Activated CD4-positive, alpha-beta T cell treated with anti-CD3 and anti-CD28 coated beads, Interleukin-2, amount 10 ng/mL, durations not matched to agents 24 days and 14 days (primary cell): ENCODE measurements around the gene LRRFIP2. TPM values are rescaled to one million over a fixed set of nuclear protein-coding genes. Genes with fewer than 3 reads are reported as not detected.
"Not testable (repeated sequence)": the region's sequence is repeated elsewhere in the genome, so short reads cannot be mapped to it uniquely, and the experiment has no call there.

ENCODE experiments used
- DNase-seq: peaks from one replicate; pipeline ENCODE4 v3.0.0; 2022
- H3K27ac Mint-ChIP-seq: one replicate; pipeline ENCODE4 v1.8.0; 2022; ENCODE audit warnings: mild to moderate bottlenecking, mixed read lengths
- H3K27me3 Mint-ChIP-seq: one replicate; pipeline ENCODE4 v1.8.0; 2022; ENCODE audit warnings: mixed read lengths
- H3K36me3 Mint-ChIP-seq: one replicate; pipeline ENCODE4 v1.8.0; 2022; ENCODE audit warnings: low read depth, mild to moderate bottlenecking, mixed read lengths
- H3K4me1 Mint-ChIP-seq: one replicate; pipeline ENCODE4 v1.8.0; 2021; ENCODE audit warnings: mixed read lengths
- H3K4me3 Mint-ChIP-seq: one replicate; pipeline ENCODE4 v1.8.0; 2022; ENCODE audit warnings: mild to moderate bottlenecking, moderate library complexity, mixed read lengths
- H3K9me3 Mint-ChIP-seq: one replicate; pipeline ENCODE4 v1.8.0; 2021; ENCODE audit warnings: mixed read lengths
- intact Hi-C: fragments of 100-400 bp; cut with micrococcal nuclease; formaldehyde crosslinking; loops from one replicate; pipeline ENCODE4 v1.15.1; 2023
- total RNA-seq: library from RNA; stranded (reverse); gene quantifications from 2 replicates; pipeline ENCODE4 v1.2.3, GENCODE V29; 2022

LRRFIP2 gene
- total RNA-seq, 1 donor from 2014 or later, result 23.3 TPM

GRCh38 chr3:37130448-37130847, 43.9 kb downstream of the LRRFIP2 start:
- H3K4me1 Mint-ChIP-seq, result peaks cover 10% of the 10 kb centered on the region
- intact Hi-C loops, result loop anchor here (1.0 kb wide), 1 partner anchor 44 kb away; the partner anchor contains the start of gene LRRFIP2
- no peak overlapping the region for H3K4me3 Mint-ChIP-seq
- H3K36me3 Mint-ChIP-seq, result peaks cover 11% of the 10 kb centered on the region
- no peaks in the 10 kb centered on the region for H3K27me3 Mint-ChIP-seq
- no peaks in the 10 kb centered on the region for H3K9me3 Mint-ChIP-seq
- no peak for DNase-seq
- no peak overlapping the region for H3K27ac Mint-ChIP-seq

- no peak for DNase-seq
- intact Hi-C loops, result loop anchor here (1.0 kb wide), 1 partner anchor 44 kb away; the partner anchor contains the start of gene LRRFIP2
- peaks cover 11% of the 10 kb centered on the region for H3K36me3 Mint-ChIP-seq
- H3K4me1 Mint-ChIP-seq, result peaks cover 10% of the 10 kb centered on the region
- no peaks in the 10 kb centered on the region for H3K27me3 Mint-ChIP-seq
- no peak overlapping the region for H3K27ac Mint-ChIP-seq
- no peaks in the 10 kb centered on the region for H3K9me3 Mint-ChIP-seq
- no peak overlapping the region for H3K4me3 Mint-ChIP-seq
These were observed 44.5 kb downstream of the LRRFIP2 start for GRCh38 chr3:37129871-37130270.

DNA sequence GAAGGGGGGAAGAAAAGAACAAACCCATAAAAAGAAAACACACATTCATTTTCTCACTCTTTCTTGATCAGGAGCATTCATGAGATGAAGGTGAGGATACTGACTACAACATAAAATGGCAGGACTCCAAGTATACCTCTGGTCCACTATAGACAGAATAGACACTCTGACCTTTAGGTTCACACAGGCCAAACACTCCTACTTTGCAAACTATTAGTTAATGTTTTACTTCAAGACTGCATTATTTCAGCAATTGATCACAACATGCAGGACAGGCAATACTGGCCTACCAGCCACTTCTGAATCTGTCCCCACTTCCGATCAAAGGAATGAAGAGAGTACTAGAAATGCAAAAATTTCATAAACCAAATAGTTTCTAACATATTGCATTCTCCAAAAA, 47.0 kb downstream of the LRRFIP2 start:
- Mint-ChIP-seq H3K4me1 (peaks cover 10% of the 10 kb centered on the region), H3K9me3 (no peaks in the 10 kb centered on the region), H3K4me3 (no peak overlapping the region), H3K27me3 (no peaks in the 10 kb centered on the region), H3K36me3 (peaks cover 13% of the 10 kb centered on the region), H3K27ac (no peak overlapping the region)
- DNase-seq, result no peak
- intact Hi-C loops, result no loop called here

GRCh38 chr3:37126856-37127255, 47.5 kb downstream of the LRRFIP2 start:
- peaks cover 17% of the 10 kb centered on the region for H3K36me3 Mint-ChIP-seq
- no peak for DNase-seq
- no peaks in the 10 kb centered on the region for H3K27me3 Mint-ChIP-seq
- intact Hi-C loops, result no loop called here
- H3K9me3 Mint-ChIP-seq, result no peaks in the 10 kb centered on the region
- peaks cover 10% of the 10 kb centered on the region for H3K4me1 Mint-ChIP-seq
- H3K4me3 Mint-ChIP-seq, result no peak overlapping the region
- no peak overlapping the region for H3K27ac Mint-ChIP-seq

DNA sequence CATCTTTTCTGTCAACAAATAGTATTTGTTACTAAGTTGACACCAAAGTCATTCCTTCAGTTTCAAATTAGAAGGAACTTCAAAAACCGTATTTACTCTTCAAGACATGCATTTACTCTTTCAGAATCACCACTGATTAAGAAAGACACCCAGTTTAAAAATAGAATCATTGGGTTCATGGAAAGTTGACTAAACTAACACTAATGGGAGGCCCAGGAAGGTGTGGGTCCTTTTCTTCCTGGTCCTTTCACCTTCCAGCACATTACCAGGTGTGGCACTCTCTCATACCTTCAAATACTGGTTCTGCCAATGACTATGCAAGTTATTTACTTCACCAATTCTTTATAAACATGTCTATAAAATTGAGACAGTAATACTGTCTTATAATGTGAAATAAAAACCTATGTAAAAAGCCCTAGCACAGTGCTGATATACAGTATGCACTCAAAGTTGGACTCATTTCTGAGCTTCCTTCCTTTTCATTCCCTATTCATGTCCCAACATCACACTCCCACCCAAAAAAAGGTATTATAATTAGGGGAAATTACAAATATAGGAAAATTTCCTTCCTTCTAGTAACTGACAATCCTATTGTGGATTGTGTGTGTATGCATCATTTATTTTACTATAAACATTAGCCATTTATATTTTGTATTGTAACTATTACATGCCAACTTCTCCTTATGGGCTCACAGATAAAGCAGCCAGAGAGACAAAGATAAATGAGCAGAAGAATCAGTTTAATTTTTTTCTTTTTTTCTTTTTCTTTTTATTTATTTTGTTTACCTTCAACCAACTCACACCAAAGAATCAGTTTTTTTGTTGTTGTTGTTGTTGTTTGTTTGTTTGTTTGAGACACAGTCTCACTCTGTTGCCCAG, 48.9 kb downstream of the LRRFIP2 start:
- no peak overlapping the region for H3K27ac Mint-ChIP-seq
- DNase-seq, result no peak
- intact Hi-C loops, result no loop called here
- no peak overlapping the region for H3K4me3 Mint-ChIP-seq
- peaks cover 7% of the 10 kb centered on the region for H3K4me1 Mint-ChIP-seq
- H3K36me3 Mint-ChIP-seq, result peaks cover 19% of the 10 kb centered on the region
- no peaks in the 10 kb centered on the region for H3K27me3 Mint-ChIP-seq
- no peaks in the 10 kb centered on the region for H3K9me3 Mint-ChIP-seq

- DNase-seq, result no peak
- H3K4me1 Mint-ChIP-seq, result peaks cover 2% of the 10 kb centered on the region
- peaks cover 14% of the 10 kb centered on the region for H3K36me3 Mint-ChIP-seq
- H3K4me3 Mint-ChIP-seq, result no peak overlapping the region
- no peaks in the 10 kb centered on the region for H3K9me3 Mint-ChIP-seq
- intact Hi-C loops, result no loop called here
- H3K27ac Mint-ChIP-seq, result no peak overlapping the region
- no peaks in the 10 kb centered on the region for H3K27me3 Mint-ChIP-seq
These were observed 49.9 kb downstream of the LRRFIP2 start for GRCh38 chr3:37124435-37124834.

DNA sequence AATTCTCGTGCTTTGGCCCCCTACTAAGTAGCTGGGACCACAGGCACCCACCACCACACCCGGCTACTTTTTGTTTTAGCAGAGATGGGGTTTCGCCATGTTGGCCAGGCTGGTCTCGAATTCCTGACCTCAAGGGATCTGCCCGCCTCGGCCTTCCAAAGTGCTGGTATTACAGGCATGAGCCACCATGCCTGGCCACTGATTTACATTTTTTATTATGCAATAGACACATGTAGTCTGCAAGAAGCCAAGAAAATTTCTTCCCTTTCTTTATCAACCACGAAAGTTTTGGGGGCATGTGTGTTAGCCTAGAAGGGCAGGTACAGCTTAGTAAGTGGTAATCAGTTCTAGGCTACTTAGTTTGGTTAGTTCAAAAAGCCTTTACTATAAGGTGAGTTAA, 51.1 kb downstream of the LRRFIP2 start:
- Mint-ChIP-seq H3K4me3 (no peak overlapping the region), H3K36me3 (peaks cover 12% of the 10 kb centered on the region), H3K9me3 (no peaks in the 10 kb centered on the region), H3K27ac (no peak overlapping the region), H3K27me3 (no peaks in the 10 kb centered on the region), H3K4me1 (no peaks in the 10 kb centered on the region)
- intact Hi-C loops, result no loop called here
- DNase-seq, result no peak

GRCh38 chr3:37122069-37122468, 52.3 kb downstream of the LRRFIP2 start:
- peaks cover 12% of the 10 kb centered on the region for H3K36me3 Mint-ChIP-seq
- H3K9me3 Mint-ChIP-seq, intact Hi-C loops, H3K4me1 Mint-ChIP-seq, H3K27me3 Mint-ChIP-seq, H3K27ac Mint-ChIP-seq, DNase-seq, H3K4me3 Mint-ChIP-seq: not testable (repeated sequence)

DNA sequence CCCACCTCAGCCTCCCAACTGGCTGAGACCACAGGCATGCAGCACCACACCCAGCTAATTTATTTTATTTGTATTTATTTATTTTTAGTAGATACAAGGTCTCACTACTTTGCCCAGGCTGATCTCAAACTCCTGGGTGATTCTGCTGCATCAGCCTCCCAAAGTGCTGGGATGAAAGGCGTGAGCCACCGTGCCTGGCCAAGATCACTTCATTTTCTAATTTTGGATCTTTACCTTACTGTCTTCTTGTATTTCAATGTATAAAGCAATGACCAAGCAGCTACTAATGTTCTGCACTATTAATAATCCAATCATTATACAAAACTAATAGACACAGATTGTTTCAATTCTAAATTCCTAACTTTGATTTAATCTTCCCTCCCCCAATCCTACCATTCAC, 56.2 kb downstream of the LRRFIP2 start:
- Mint-ChIP-seq H3K9me3 (no peaks in the 10 kb centered on the region), H3K27ac (no peak overlapping the region), H3K27me3 (no peaks in the 10 kb centered on the region), H3K36me3 (peaks cover 13% of the 10 kb centered on the region), H3K4me1 (peaks cover 3% of the 10 kb centered on the region), H3K4me3 (no peak overlapping the region)
- DNase-seq, result no peak
- intact Hi-C loops, result no loop called here

DNA sequence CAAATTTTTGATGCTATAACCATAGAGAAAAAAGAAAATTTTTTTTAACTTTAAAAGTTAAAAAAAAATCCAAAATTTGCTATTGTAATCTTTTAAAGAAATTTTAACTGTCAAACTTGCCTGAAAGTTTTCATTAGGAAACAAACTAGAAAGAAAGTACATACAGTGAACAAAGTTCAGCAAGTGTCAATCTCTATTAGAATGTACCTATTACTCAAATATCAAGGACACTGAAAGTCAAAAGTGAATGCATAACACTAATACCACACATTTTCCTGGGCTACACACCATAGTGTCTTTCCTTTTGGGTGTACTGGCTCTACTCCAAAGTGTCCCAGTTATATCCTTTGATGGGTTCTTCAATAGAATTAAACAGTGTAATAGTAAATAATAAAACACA, 56.8 kb downstream of the LRRFIP2 start:
- no peak overlapping the region for H3K4me3 Mint-ChIP-seq
- H3K36me3 Mint-ChIP-seq, result peaks cover 11% of the 10 kb centered on the region
- no peak for DNase-seq
- intact Hi-C loops, result no loop called here
- no peaks in the 10 kb centered on the region for H3K9me3 Mint-ChIP-seq
- H3K4me1 Mint-ChIP-seq, result peaks cover 3% of the 10 kb centered on the region
- H3K27me3 Mint-ChIP-seq, result no peaks in the 10 kb centered on the region
- H3K27ac Mint-ChIP-seq, result no peak overlapping the region

DNA sequence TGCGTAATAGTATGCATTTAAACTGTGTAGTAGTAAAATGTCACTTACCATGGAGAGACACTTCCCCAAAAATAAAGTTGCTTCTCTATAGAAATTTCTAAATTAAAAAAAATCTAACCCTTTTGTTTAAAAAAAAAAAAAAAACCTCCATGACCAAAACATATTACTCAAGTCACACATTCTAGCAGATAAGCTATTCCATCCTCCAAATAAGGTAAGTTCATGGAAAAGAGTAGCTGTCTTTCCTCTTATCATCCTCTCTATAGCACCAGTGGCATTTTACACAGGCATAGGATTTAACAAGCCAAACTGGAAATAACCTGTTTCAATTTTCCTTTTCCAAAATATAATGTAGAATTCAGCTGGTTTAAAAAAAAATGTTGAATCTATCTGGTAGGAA, 57.4 kb downstream of the LRRFIP2 start:
- DNase-seq, result no peak
- H3K4me3 Mint-ChIP-seq, result no peak overlapping the region
- no peaks in the 10 kb centered on the region for H3K9me3 Mint-ChIP-seq
- no peak overlapping the region for H3K27ac Mint-ChIP-seq
- H3K4me1 Mint-ChIP-seq, result peaks cover 3% of the 10 kb centered on the region
- H3K36me3 Mint-ChIP-seq, result peaks cover 7% of the 10 kb centered on the region
- H3K27me3 Mint-ChIP-seq, result no peaks in the 10 kb centered on the region
- intact Hi-C loops, result no loop called here

GRCh38 chr3:37115446-37115845, 58.9 kb downstream of the LRRFIP2 start:
- H3K27me3 Mint-ChIP-seq, result no peaks in the 10 kb centered on the region
- intact Hi-C loops, result no loop called here
- H3K4me1 Mint-ChIP-seq, result peaks cover 3% of the 10 kb centered on the region
- no peak overlapping the region for H3K27ac Mint-ChIP-seq
- H3K36me3 Mint-ChIP-seq, result peaks cover 4% of the 10 kb centered on the region
- DNase-seq, result no peak
- H3K4me3 Mint-ChIP-seq, result no peak overlapping the region
- H3K9me3 Mint-ChIP-seq, result no peaks in the 10 kb centered on the region

- Mint-ChIP-seq H3K4me3 (no peak overlapping the region), H3K9me3 (no peaks in the 10 kb centered on the region), H3K27me3 (no peaks in the 10 kb centered on the region), H3K27ac (peak overlapping the region; percentile 34), H3K4me1 (peaks cover 3% of the 10 kb centered on the region), H3K36me3 (peaks cover 4% of the 10 kb centered on the region)
- no peak for DNase-seq
- intact Hi-C loops, result no loop called here
These were observed 59.9 kb downstream of the LRRFIP2 start for GRCh38 chr3:37114251-37115145.

DNA sequence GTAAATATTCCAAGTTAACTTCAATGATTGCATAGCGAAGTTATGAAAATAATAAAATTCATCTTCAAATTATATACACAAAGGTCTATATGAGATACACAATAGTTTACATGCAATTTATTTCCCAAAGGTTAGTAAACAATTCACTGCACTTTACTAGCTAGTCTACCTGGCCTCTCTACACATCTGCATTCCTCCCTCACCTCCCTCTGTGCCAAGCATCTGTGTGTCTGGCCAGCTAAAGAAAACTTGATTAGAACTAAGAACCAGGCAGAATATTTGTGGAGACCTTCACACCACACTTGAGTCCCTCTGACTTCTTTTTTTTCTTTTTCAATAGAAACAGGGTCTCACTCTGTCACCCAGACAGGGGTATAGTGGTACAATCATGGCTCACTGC, 61.4 kb downstream of the LRRFIP2 start:
- H3K4me3 Mint-ChIP-seq, result no peak overlapping the region
- H3K27ac Mint-ChIP-seq, result no peak overlapping the region
- H3K36me3 Mint-ChIP-seq, result peaks cover 4% of the 10 kb centered on the region
- peaks cover 3% of the 10 kb centered on the region for H3K4me1 Mint-ChIP-seq
- DNase-seq, result no peak
- H3K27me3 Mint-ChIP-seq, result no peaks in the 10 kb centered on the region
- no peaks in the 10 kb centered on the region for H3K9me3 Mint-ChIP-seq
- intact Hi-C loops, result no loop called here
